Gastroesophageal sphincter (tissue), 3 donors: Measurements from ENCODE around the gene UBE4B.

ENCODE experiments used
- EP300 ChIP-seq: sonication (generic); formaldehyde crosslinking; IDR thresholded peaks from one replicate; pipeline ENCODE4 v1.6.1; 2017; ENCODE audit warnings: antibody characterized with exemption, mild to moderate bottlenecking
- POLR2A ChIP-seq, 2 donors: fragments of 450-650 bp; IDR thresholded peaks; one replicate each; pipeline ENCODE4 v1.6.1; 2017; ENCODE audit warnings: antibody characterized with exemption in 2 of 2, mild to moderate bottlenecking in 2 of 2, moderate library complexity in 1 of 2
- TF ChIP-seq, protein P1 (sequence below), 4 experiments: fragments of 200-600 bp in 2 of 4; fragments of 450-650 bp in 2 of 4; sonication (generic) in 1 of 4; IDR thresholded peaks; one replicate each; pipeline ENCODE4 v1.5.1; 2017 to 2019; ENCODE audit warnings: antibody characterized with exemption in 4 of 4, mild to moderate bottlenecking in 2 of 4, moderate library complexity in 2 of 4

DNA sequence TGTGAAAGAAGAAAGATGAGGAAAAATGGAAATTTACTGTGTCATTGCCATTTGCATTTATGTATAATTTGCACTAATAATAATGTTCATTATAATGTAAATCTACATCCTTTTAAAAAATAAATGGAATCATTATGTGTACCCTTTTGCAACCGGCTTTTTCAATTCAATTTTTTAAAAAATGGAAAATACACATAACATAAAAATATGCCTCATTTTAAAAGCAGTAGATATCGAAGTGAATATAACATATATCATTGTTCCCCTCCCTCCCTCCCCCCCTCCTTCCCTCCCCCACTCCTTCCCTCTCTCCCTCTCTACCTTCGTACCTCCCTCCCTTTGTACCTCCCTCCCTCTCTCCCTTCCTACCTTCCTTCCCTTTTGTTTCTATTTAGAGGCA is 33.0 kb downstream of the UBE4B start:
- TF ChIP-seq POLR2A (IDR thresholded peaks at IDR 0.05) (no peak), EP300 (no peak)
- TF ChIP-seq, protein P1, sequence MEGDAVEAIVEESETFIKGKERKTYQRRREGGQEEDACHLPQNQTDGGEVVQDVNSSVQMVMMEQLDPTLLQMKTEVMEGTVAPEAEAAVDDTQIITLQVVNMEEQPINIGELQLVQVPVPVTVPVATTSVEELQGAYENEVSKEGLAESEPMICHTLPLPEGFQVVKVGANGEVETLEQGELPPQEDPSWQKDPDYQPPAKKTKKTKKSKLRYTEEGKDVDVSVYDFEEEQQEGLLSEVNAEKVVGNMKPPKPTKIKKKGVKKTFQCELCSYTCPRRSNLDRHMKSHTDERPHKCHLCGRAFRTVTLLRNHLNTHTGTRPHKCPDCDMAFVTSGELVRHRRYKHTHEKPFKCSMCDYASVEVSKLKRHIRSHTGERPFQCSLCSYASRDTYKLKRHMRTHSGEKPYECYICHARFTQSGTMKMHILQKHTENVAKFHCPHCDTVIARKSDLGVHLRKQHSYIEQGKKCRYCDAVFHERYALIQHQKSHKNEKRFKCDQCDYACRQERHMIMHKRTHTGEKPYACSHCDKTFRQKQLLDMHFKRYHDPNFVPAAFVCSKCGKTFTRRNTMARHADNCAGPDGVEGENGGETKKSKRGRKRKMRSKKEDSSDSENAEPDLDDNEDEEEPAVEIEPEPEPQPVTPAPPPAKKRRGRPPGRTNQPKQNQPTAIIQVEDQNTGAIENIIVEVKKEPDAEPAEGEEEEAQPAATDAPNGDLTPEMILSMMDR (IDR thresholded peaks at IDR 0.05), result no peak
